SJSA1 (cell line): ENCODE measurements around the gene ZNF468. TPM values are rescaled to one million over a fixed set of nuclear protein-coding genes. Genes with fewer than 3 reads are reported as not detected.
A peak's percentile ranks its signal among the peaks of the same experiment; 100 is the strongest.
"Not testable (repeated sequence)": the region's sequence is repeated elsewhere in the genome, so short reads cannot be mapped to it uniquely, and the experiment has no call there.

Experiments
- DNase-seq, 2 experiments: peaks; one replicate each; pipeline ENCODE4 v3.0.0-alpha.2; 2015 to 2020; ENCODE audit warnings: low spot score in 2 of 2, low read depth in 1 of 2
- H3K27ac ChIP-seq: fragments of 250-450 bp; sonication (Bioruptor Pico); 2 replicates; pipeline ENCODE4 v1.5.1; 2020; ENCODE audit warnings: mild to moderate bottlenecking, moderate library complexity
- H3K27me3 ChIP-seq: fragments of 250-450 bp; sonication (Bioruptor Pico); replicated peaks from 2 replicates; pipeline ENCODE4 v1.5.1; 2020; ENCODE audit warnings: mild to moderate bottlenecking, moderate library complexity
- H3K36me3 ChIP-seq: fragments of 250-450 bp; sonication (Bioruptor Pico); 2 replicates; pipeline ENCODE4 v1.5.1; 2020; ENCODE audit warnings: mild to moderate bottlenecking
- H3K4me1 ChIP-seq: fragments of 250-450 bp; sonication (Bioruptor Pico); replicated peaks from 2 replicates; pipeline ENCODE4 v1.6.1; 2021; ENCODE audit warnings: mild to moderate bottlenecking
- H3K4me3 ChIP-seq: fragments of 250-450 bp; sonication (Bioruptor Pico); 2 replicates; pipeline ENCODE4 v1.5.1; 2020; ENCODE audit warnings: mild to moderate bottlenecking
- H3K9me3 ChIP-seq: fragments of 250-450 bp; sonication (Bioruptor Pico); replicated peaks from 2 replicates; pipeline ENCODE4 v1.5.1; 2020; ENCODE audit warnings: mild to moderate bottlenecking
- total RNA-seq: library from RNA; depleted of rRNA; stranded (reverse); fragments of >200 nt; shearing (Covaris generic); gene quantifications from 2 replicates; pipeline ENCODE4 v1.2.3, GENCODE V29; 2014

Gene ZNF468
- total RNA-seq, 1 experiment from 2014 or later = 37.5 TPM

DNA sequence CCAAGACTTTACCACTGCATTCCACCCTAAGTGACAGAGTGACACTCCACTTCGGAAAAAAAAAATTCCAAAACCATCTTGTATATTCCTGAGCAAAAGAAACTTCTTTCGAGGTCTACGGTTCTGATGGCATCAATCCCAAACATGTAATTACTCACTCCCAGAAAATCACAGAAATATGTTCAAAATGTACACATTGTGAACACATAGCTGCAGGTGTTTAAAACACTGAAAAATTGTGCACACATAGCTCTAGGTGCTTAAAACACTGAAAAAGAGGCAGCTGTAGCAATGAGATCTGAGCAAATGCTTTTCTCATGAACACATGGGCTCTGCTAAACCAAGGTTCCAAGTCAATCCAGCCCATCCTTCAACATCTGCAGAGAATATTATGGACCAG, 14.0 kb upstream of the ZNF468 start:
- no peaks in the 10 kb centered on the region for H3K36me3 ChIP-seq
- no peak for DNase-seq
- H3K4me1 ChIP-seq = no peaks in the 10 kb centered on the region
- no peak overlapping the region for H3K27ac ChIP-seq
- H3K9me3 ChIP-seq = no peaks in the 10 kb centered on the region
- no peak overlapping the region for H3K4me3 ChIP-seq
- H3K27me3 ChIP-seq = no peaks in the 10 kb centered on the region

- not testable (repeated sequence) for H3K36me3 ChIP-seq, H3K9me3 ChIP-seq, H3K27me3 ChIP-seq, H3K4me3 ChIP-seq, H3K27ac ChIP-seq, H3K4me1 ChIP-seq, DNase-seq
Measured at GRCh38 chr19:52868031-52868430, 10.6 kb upstream of the ZNF468 start.

DNA sequence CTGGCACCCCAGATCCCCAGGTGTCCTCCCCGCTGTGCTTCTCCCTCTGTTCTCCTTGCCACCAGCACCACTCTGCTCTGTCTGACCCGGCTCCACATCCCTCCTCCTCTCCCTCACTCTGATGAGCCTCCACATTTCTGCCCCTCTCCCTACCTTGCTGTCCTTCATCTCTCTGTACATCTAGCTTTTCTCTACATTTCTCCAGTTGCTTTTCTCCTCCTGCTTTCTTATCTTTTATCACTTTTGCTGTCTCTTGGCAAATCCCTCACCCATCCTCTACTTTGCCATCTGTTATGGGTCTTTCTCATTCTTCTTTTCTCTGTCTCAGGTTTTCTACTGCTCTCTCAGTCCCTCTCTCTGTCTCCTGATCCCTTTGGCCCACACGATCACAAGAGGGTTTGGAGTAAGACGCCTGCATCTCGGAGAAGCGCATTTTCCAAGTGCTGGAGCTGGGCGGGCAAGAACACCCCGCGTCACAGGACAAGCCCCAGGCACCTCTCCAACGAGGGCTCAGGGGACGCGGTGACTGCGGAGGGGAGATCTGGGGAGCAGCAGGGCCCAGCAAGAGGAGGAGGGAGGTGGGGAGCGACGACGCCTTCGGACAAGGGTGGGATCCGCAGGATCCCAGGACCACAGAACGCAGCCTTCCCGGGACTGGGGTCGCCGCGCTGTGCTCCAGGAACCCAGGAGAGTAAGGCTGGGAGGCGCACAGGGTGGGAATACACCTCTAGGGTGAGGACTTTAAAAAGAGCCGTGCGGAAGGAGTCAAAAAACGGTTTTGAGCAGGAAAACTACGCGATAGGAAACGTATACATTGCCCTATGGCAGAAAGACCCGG, 660 bp downstream of the ZNF468 start:
- Histone ChIP-seq H3K27ac (0 out of 2 replicates have a peak overlapping the region, but pooled peaks have one; percentile 34), H3K36me3 (peaks cover 14% of the 10 kb centered on the region), H3K4me3 (peak overlapping the region; percentile 45)
- not testable (repeated sequence) for H3K27me3 ChIP-seq, H3K4me1 ChIP-seq, H3K9me3 ChIP-seq
- peak in 1 of 2 experiments; percentile 6 for DNase-seq

DNA sequence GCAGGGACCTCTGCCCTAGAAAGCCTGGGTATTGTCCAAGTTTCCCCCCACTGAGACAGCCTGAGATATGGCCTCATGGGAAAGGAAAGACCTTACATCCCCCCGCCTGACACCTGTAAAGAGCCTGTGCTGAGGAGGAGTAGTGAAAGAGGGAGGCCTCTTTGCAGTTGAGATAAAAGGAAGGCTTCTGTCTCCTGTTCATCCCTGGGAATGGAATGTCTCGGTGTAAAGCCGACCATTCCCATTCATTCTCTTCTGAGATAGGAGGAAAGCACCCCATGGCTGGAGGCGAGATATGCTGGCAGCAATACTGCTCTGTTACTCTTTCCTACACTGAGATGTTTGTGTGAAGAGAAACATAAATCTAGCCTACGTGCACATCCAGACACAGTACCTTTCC, 10.1 kb downstream of the ZNF468 start:
- H3K4me1 ChIP-seq, H3K4me3 ChIP-seq, H3K9me3 ChIP-seq, H3K27me3 ChIP-seq, H3K27ac ChIP-seq, DNase-seq: not testable (repeated sequence)
- peaks cover 74% of the 10 kb centered on the region for H3K36me3 ChIP-seq

GRCh38 chr19:52840825-52841465, 16.5 kb downstream of the ZNF468 start:
- H3K36me3 ChIP-seq = peaks cover 75% of the 10 kb centered on the region
- not testable (repeated sequence) for H3K9me3 ChIP-seq, H3K27me3 ChIP-seq, H3K27ac ChIP-seq, H3K4me1 ChIP-seq, H3K4me3 ChIP-seq, DNase-seq

- H3K27me3 ChIP-seq, H3K4me1 ChIP-seq, DNase-seq: not testable (repeated sequence)
Measured at GRCh38 chr19:52834289-52834688, 23.1 kb downstream of the ZNF468 start.

GRCh38 chr19:52833541-52833940, 23.9 kb downstream of the ZNF468 start:
- H3K27me3 ChIP-seq, DNase-seq, H3K9me3 ChIP-seq, H3K4me1 ChIP-seq, H3K27ac ChIP-seq, H3K36me3 ChIP-seq, H3K4me3 ChIP-seq: not testable (repeated sequence)

More at GRCh38 chr19:52834289-52834688, 23.1 kb downstream of the ZNF468 start:
- H3K9me3 ChIP-seq, H3K27ac ChIP-seq, H3K4me3 ChIP-seq: not testable (repeated sequence)
- peaks cover 12% of the 10 kb centered on the region for H3K36me3 ChIP-seq

- H3K4me3 ChIP-seq, H3K4me1 ChIP-seq, DNase-seq, H3K27me3 ChIP-seq, H3K36me3 ChIP-seq, H3K27ac ChIP-seq, H3K9me3 ChIP-seq: not testable (repeated sequence)
Measured at GRCh38 chr19:52829866-52830265, 27.6 kb downstream of the ZNF468 start.

- H3K4me3 ChIP-seq = no peak overlapping the region
- H3K27me3 ChIP-seq = no peaks in the 10 kb centered on the region
- DNase-seq = no peak
- H3K4me1 ChIP-seq = no peaks in the 10 kb centered on the region
- no peaks in the 10 kb centered on the region for H3K36me3 ChIP-seq
- no peak overlapping the region for H3K27ac ChIP-seq
- no peaks in the 10 kb centered on the region for H3K9me3 ChIP-seq
Measured at GRCh38 chr19:52825765-52826164, 31.7 kb downstream of the ZNF468 start.

DNA sequence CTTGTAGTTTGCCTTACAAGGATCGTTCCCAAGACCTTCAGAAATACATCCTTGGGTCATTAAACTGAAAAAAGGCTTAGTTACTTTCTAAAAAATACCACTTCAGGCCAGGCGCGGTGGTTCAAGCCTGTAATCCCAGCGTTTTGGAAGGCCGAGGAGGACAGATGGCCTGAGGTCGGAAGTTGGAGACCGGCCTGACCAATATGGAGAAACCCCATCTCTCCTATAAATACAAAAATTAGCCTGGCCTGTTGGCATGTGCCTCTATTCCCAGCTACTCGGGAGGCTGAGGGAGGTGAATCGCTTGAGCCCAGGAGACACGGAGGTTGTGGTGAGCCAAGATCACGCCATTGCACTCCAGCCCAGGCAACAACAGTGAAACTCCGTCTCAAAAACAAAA, 33.7 kb downstream of the ZNF468 start:
- no peak overlapping the region for H3K27ac ChIP-seq
- no peak overlapping the region for H3K4me3 ChIP-seq
- DNase-seq = no peak
- H3K27me3 ChIP-seq = no peaks in the 10 kb centered on the region
- H3K9me3 ChIP-seq = no peaks in the 10 kb centered on the region
- no peaks in the 10 kb centered on the region for H3K36me3 ChIP-seq
- H3K4me1 ChIP-seq = no peaks in the 10 kb centered on the region

- not testable (repeated sequence) for H3K9me3 ChIP-seq, H3K27ac ChIP-seq, H3K36me3 ChIP-seq, H3K27me3 ChIP-seq, H3K4me1 ChIP-seq
- DNase-seq = peak; percentile 30 to 69
- peak within 1 kb of the TSS; percentile 37 for H3K4me3 ChIP-seq
Measured at GRCh38 chr19:52821204-52821960, 36.0 kb downstream of the ZNF468 start, which contains the start of gene ZNF28. Gene ZNF28 (minus strand): TSS chr19:52821633. CDS start chr19:52817958, 3,675 bp downstream.

DNA sequence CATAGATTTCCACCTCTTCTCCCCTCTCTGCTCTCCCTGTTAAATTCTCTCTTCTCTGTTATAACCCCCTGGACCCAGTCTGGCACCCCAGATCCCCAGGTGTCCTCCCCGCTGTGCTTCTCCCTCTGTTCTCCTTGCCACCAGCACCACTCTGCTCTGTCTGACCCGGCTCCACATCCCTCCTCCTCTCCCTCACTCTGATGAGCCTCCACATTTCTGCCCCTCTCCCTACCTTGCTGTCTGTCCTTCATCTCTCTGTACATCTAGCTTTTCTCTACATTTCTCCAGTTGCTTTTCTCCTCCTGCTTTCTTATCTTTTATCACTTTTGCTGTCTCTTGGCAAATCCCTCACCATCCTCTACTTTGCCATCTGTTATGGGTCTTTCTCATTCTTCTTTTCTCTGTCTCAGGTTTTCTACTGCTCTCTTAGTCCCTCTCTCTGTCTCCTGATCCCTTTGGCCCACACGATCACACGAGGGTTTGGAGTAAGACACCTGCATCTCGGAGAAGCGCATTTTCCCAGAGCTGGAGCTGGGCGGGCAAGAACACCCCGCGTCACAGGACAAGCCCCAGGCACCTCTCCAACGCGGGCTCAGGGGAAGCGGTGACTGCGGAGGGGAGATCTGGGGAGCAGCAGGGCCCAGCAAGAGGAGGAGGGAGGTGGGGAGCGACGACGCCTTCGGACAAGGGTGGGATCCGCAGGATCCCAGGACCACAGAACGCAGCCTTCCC, 36.8 kb downstream of the ZNF468 start:
- DNase-seq = peak in 1 of 2 experiments; percentile 20
- not testable (repeated sequence) for H3K27ac ChIP-seq, H3K27me3 ChIP-seq, H3K9me3 ChIP-seq, H3K4me1 ChIP-seq
- H3K36me3 ChIP-seq = peaks cover 14% of the 10 kb centered on the region
- H3K4me3 ChIP-seq = peak overlapping the region; percentile 37

DNA sequence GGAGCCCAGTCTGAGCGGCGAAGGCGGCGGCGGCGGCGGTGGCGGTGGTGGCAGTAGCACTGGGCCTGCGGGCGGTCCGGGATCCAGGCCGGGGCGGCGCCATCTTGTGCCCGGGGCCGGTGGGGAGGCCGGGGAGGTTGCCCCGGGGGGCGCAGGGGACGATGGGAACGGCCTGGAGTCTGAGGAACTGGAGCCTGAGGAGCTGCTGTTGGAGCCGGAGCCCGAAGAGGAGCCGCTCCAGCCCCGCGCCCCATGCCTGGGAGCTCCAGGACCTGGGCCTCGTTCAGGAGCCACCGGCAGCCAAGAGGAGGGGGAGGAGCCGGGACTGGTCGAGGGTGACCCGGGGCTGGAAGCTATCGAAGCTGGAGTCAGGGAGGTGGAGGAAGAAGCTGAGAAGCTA, 47.6 kb downstream of the ZNF468 start:
- Histone ChIP-seq H3K4me3 (no peak overlapping the region), H3K27me3 (no peaks in the 10 kb centered on the region), H3K9me3 (no peaks in the 10 kb centered on the region), H3K27ac (no peak overlapping the region), H3K36me3 (peaks cover 35% of the 10 kb centered on the region), H3K4me1 (no peaks in the 10 kb centered on the region)
- no peak for DNase-seq
